ENCODE measurements around the gene GPATCH1. TPM values are rescaled to one million over a fixed set of nuclear protein-coding genes. Genes with fewer than 3 reads are reported as not detected.

GPATCH1 gene
- total RNA-seq, 2 experiments from 2014 or later: 9.8 to 10.7 TPM

DNA sequence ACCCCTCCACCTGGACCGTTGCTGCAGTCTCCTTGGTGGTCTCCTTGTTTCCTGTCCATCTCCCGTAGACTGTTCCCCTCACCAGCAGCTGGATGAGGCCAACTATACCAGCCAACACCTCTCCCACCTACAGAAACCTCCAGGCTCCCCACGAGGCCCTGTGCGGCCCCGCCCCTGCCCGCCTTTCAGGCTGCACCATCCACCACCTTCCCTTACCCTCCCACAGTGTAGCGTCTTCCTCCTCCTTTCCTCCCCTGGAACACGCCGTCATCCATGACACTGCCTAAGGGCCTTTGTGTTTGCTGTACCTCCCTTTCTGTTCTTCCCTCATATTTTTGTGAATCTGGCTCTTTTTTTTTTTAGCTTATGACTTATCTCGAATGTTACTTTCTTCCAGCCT, 27.2 kb downstream of the GPATCH1 start:
- no peak for TF ChIP-seq EZH2phosphoT487 (IDR thresholded peaks at IDR 0.05; ENCODE audit: borderline replicate concordance, low read depth, low read length)
- TF ChIP-seq, protein P1, sequence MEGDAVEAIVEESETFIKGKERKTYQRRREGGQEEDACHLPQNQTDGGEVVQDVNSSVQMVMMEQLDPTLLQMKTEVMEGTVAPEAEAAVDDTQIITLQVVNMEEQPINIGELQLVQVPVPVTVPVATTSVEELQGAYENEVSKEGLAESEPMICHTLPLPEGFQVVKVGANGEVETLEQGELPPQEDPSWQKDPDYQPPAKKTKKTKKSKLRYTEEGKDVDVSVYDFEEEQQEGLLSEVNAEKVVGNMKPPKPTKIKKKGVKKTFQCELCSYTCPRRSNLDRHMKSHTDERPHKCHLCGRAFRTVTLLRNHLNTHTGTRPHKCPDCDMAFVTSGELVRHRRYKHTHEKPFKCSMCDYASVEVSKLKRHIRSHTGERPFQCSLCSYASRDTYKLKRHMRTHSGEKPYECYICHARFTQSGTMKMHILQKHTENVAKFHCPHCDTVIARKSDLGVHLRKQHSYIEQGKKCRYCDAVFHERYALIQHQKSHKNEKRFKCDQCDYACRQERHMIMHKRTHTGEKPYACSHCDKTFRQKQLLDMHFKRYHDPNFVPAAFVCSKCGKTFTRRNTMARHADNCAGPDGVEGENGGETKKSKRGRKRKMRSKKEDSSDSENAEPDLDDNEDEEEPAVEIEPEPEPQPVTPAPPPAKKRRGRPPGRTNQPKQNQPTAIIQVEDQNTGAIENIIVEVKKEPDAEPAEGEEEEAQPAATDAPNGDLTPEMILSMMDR (conservative IDR thresholded peaks at IDR 0.05; ENCODE audit: low read length): no peak
- Histone ChIP-seq H3K79me2 (ENCODE audit: insufficient read depth, low read depth, low read length) (no peaks in the 10 kb centered on the region), H3K9me2 (ENCODE audit: insufficient read depth, low read length) (no peaks in the 10 kb centered on the region), H3K4me1 (ENCODE audit: insufficient read depth, low read length, poor library complexity, severe bottlenecking) (no peaks in the 10 kb centered on the region), H3K27ac (ENCODE audit: low read depth, low read length, poor library complexity, severe bottlenecking) (no peak overlapping the region), H3K9me3 (ENCODE audit: low read length) (no peaks in the 10 kb centered on the region), H3K4me3 (ENCODE audit: low read depth, low read length, poor library complexity, severe bottlenecking) (no peak overlapping the region), H2AFZ (ENCODE audit: low read length) (no peak overlapping the region), H3K4me2 (ENCODE audit: low read length) (no peak overlapping the region), H4K20me1 (ENCODE audit: insufficient read depth, low read length) (no peaks in the 10 kb centered on the region), H3K36me3 (ENCODE audit: insufficient read depth, low read length) (peaks cover 63% of the 10 kb centered on the region)
- DNase-seq (ENCODE audit: low spot score): no peak
- ChIA-PET CTCF (ENCODE audit: unreplicated experiment) (no interaction called here), POLR2A (no interaction called here)
- BruUV-seq (replicated peaks): no TSS peak
- intact Hi-C loops (cut with micrococcal nuclease; ENCODE audit: unreplicated experiment): no loop called here

DNA sequence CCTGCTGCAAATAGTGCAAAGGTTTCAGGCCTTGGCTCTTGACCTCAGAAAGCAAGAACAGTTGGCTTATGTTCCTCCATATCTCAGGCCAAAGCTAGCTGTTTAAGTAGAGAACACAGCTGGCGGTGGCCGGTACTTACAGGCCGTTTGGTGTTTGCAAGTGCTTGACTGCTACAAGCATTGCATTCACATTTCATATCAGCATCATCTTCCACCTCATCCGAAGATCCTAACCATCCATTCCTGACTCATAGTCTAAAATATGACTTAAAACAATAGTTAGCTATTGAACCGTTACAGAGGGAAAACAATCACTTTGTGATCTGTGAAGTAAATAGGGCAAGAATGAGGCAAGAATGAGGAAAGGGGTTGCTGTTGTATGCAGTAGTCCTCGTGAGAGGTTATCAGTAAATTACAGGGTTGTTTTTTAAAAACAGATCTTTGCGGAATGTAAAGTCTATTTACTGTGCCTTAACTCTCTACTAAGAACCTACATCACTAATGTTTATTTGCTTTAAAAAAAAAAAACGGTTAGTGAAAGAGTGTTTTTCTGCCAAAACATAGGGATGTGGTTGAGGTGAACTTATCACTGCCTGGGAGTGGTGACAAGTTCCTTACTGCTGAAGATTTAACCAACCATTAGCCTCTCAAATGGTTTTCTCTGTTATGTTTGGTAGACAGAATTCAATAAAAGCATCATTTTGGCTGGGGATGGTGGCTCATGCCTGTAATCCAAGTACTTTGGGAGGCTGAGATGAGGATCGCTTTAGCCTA, 29.3 kb downstream of the GPATCH1 start:
- H3K27ac ChIP-seq (ENCODE audit: low read depth, low read length, poor library complexity, severe bottlenecking): no peak overlapping the region
- no peak overlapping the region for H3K4me3 ChIP-seq (ENCODE audit: low read depth, low read length, poor library complexity, severe bottlenecking)
- CTCF ChIA-PET (ENCODE audit: unreplicated experiment): no interaction called here
- H3K9me3 ChIP-seq (ENCODE audit: low read length): no peaks in the 10 kb centered on the region
- DNase-seq (ENCODE audit: low spot score): no peak
- no peaks in the 10 kb centered on the region for H3K79me2 ChIP-seq (ENCODE audit: insufficient read depth, low read depth, low read length)
- POLR2A ChIA-PET: no interaction called here
- no peaks in the 10 kb centered on the region for H4K20me1 ChIP-seq (ENCODE audit: insufficient read depth, low read length)
- H3K4me2 ChIP-seq (ENCODE audit: low read length): no peak overlapping the region
- intact Hi-C loops (cut with micrococcal nuclease; ENCODE audit: unreplicated experiment): no loop called here
- peaks cover 73% of the 10 kb centered on the region for H3K36me3 ChIP-seq (ENCODE audit: insufficient read depth, low read length)
- no peak for TF ChIP-seq EZH2phosphoT487 (IDR thresholded peaks at IDR 0.05; ENCODE audit: borderline replicate concordance, low read depth, low read length)
- TF ChIP-seq, protein P1 (conservative IDR thresholded peaks at IDR 0.05; ENCODE audit: low read length): no peak
- H3K9me2 ChIP-seq (ENCODE audit: insufficient read depth, low read length): no peaks in the 10 kb centered on the region
- no peaks in the 10 kb centered on the region for H3K4me1 ChIP-seq (ENCODE audit: insufficient read depth, low read length, poor library complexity, severe bottlenecking)
- no TSS peak for BruUV-seq (replicated peaks)
- H2AFZ ChIP-seq (ENCODE audit: low read length): no peak overlapping the region

DNA sequence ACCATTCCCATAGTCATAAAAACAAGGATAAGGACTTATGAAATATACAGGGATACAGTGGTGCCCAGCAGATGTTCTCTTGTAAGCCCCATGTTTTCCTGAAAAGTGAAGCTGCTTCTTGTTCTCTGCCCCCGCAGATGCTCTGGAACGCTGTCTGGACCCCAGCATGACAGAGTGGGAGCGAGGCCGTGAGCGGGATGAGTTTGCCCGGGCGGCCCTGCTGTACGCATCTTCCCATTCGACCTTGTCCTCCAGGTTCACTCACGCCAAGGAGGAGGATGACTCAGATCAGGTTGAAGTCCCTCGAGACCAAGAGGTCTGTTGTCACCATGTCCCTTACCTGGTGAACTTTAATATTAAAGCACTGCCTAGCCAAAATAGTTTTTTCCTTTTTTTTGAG, 30.6 kb downstream of the GPATCH1 start:
- Histone ChIP-seq H3K9me3 (ENCODE audit: low read length) (no peaks in the 10 kb centered on the region), H3K9me2 (ENCODE audit: insufficient read depth, low read length) (no peaks in the 10 kb centered on the region), H2AFZ (ENCODE audit: low read length) (no peak overlapping the region), H3K4me3 (ENCODE audit: low read depth, low read length, poor library complexity, severe bottlenecking) (no peak overlapping the region), H3K27ac (ENCODE audit: low read depth, low read length, poor library complexity, severe bottlenecking) (no peak overlapping the region), H3K4me2 (ENCODE audit: low read length) (no peak overlapping the region), H3K4me1 (ENCODE audit: insufficient read depth, low read length, poor library complexity, severe bottlenecking) (no peaks in the 10 kb centered on the region), H4K20me1 (ENCODE audit: insufficient read depth, low read length) (no peaks in the 10 kb centered on the region), H3K79me2 (ENCODE audit: insufficient read depth, low read depth, low read length) (no peaks in the 10 kb centered on the region), H3K36me3 (ENCODE audit: insufficient read depth, low read length) (peaks cover 79% of the 10 kb centered on the region)
- TF ChIP-seq EZH2phosphoT487 (IDR thresholded peaks at IDR 0.05; ENCODE audit: borderline replicate concordance, low read depth, low read length): no peak
- TF ChIP-seq, protein P1 (conservative IDR thresholded peaks at IDR 0.05; ENCODE audit: low read length): no peak
- BruUV-seq (replicated peaks): no TSS peak
- POLR2A ChIA-PET: no interaction called here
- no peak for DNase-seq (ENCODE audit: low spot score)
- intact Hi-C loops (cut with micrococcal nuclease; ENCODE audit: unreplicated experiment): no loop called here
- CTCF ChIA-PET (ENCODE audit: unreplicated experiment): no interaction called here

Measured in OCI-LY7 (cell line).